ENCODE results near the gene POU2AF1.

DNA sequence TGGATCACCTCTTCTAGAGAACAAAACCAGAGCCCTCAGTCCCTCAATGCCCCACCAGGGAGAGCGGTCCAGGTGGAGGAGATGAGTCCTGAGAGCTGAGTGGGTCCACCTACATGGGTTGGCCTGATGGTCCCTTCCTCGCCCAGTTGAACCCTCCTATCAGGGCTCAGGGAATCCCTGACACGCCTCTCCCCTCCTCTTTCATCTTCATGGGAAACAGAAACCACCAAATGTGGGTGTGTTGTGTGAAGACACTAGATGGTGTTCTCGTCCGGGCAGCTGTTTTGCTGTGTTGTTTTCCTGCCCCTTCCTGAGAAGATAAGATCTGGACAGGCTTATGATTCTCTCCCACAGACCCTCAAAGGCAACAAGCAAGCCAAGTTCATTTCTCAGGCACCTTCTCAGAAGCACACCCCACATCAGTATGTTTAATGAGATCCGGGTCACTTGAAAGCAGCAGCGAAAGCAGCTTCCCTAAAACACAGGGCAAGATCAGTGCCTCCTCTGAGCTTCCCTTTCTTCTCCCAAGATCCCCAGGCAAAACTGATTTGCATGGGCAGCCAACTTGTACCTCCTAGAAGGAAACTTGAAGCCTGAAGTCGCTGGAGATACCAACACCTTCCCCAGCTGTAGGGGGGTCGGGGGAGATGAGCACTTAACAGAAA is 35.3 kb upstream of the POU2AF1 start:
- TF ChIP-seq, protein P1, sequence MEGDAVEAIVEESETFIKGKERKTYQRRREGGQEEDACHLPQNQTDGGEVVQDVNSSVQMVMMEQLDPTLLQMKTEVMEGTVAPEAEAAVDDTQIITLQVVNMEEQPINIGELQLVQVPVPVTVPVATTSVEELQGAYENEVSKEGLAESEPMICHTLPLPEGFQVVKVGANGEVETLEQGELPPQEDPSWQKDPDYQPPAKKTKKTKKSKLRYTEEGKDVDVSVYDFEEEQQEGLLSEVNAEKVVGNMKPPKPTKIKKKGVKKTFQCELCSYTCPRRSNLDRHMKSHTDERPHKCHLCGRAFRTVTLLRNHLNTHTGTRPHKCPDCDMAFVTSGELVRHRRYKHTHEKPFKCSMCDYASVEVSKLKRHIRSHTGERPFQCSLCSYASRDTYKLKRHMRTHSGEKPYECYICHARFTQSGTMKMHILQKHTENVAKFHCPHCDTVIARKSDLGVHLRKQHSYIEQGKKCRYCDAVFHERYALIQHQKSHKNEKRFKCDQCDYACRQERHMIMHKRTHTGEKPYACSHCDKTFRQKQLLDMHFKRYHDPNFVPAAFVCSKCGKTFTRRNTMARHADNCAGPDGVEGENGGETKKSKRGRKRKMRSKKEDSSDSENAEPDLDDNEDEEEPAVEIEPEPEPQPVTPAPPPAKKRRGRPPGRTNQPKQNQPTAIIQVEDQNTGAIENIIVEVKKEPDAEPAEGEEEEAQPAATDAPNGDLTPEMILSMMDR (conservative IDR thresholded peaks at IDR 0.05 in 1 of 2, IDR thresholded peaks at IDR 0.05 in 1 of 2; ENCODE audit: low read depth in 1 of 2, low read length in 2 of 2): no peak
- no peak for TF ChIP-seq EZH2 (IDR thresholded peaks at IDR 0.05; ENCODE audit: low read length, missing control alignments)
